HL-60 (cell line): ENCODE measurements around the gene GUCY1B1.

Experiments used
- GABPA ChIP-seq: IDR thresholded peaks from 2 replicates; pipeline ENCODE4 v1.6.1; 2012; ENCODE audit warnings: low read depth
- POLR2AphosphoS5 ChIP-seq: IDR thresholded peaks from 2 replicates; pipeline ENCODE4 v1.6.1; 2012; ENCODE audit warnings: low read depth
- SPI1 ChIP-seq: IDR thresholded peaks from 2 replicates; pipeline ENCODE4 v1.6.1; 2012; ENCODE audit warnings: low read depth, mild to moderate bottlenecking, borderline replicate concordance
- TF ChIP-seq, protein P1 (sequence below): IDR thresholded peaks from one replicate; pipeline ENCODE4 v1.5.1; 2011; ENCODE audit warnings: low read length, control low read depth, inconsistent platforms; ENCODE audit not compliant: insufficient read depth

DNA sequence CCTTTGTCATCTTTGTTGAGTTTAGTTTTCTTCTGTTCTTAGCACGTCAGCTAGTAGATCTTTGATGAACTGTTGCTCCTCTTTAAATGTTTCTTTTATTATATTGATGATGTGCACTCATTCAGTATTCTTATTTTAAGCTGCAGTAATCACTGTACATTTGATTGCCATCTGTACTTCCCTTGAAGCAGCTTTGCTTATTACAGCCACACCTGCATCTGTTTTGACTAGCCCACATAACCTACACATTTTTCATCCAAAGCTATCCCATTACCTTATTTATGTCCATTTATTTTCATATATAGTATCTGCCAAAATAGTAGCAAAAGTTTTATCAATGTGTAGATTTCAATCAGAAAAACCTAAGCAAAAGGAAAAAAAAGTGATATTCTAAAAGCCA is 23.9 kb upstream of the GUCY1B1 start:
- TF ChIP-seq GABPA (no peak), POLR2AphosphoS5 (no peak), SPI1 (no peak)
- TF ChIP-seq, protein P1, sequence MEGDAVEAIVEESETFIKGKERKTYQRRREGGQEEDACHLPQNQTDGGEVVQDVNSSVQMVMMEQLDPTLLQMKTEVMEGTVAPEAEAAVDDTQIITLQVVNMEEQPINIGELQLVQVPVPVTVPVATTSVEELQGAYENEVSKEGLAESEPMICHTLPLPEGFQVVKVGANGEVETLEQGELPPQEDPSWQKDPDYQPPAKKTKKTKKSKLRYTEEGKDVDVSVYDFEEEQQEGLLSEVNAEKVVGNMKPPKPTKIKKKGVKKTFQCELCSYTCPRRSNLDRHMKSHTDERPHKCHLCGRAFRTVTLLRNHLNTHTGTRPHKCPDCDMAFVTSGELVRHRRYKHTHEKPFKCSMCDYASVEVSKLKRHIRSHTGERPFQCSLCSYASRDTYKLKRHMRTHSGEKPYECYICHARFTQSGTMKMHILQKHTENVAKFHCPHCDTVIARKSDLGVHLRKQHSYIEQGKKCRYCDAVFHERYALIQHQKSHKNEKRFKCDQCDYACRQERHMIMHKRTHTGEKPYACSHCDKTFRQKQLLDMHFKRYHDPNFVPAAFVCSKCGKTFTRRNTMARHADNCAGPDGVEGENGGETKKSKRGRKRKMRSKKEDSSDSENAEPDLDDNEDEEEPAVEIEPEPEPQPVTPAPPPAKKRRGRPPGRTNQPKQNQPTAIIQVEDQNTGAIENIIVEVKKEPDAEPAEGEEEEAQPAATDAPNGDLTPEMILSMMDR = no peak
